ENCODE results near the gene CABLES2. TPM values are rescaled to one million over a fixed set of nuclear protein-coding genes. Genes with fewer than 3 reads are reported as not detected.

Gene CABLES2
- polyA plus RNA-seq, 3 donors from 2014 or later = 1.3 to 2.6 (median 2.5) TPM

GRCh38 chr20:62344092-62344491, 63.0 kb downstream of the CABLES2 start:
- no peak for DNase-seq
- Mint-ChIP-seq H3K4me3 (no peak overlapping the region), H3K36me3 (peaks cover 0 to 8% (median 0%) of the 10 kb centered on the region in 3 donors), H3K9me3 (peaks cover 0 to 6% (median under 1%) of the 10 kb centered on the region in 6 donors), H3K4me1 (no peaks in the 10 kb centered on the region), H3K27me3 (ENCODE audit: low read depth in 3 of 3) (peaks cover 0 to 11% (median 4%) of the 10 kb centered on the region in 3 donors), H3K27ac (no peak overlapping the region)

GRCh38 chr20:62342910-62343309, 64.2 kb downstream of the CABLES2 start:
- Mint-ChIP-seq H3K27me3 (ENCODE audit: low read depth in 3 of 3) (peaks cover 0 to 4% (median 4%) of the 10 kb centered on the region in 3 donors), H3K36me3 (peaks cover 0 to 4% (median 0%) of the 10 kb centered on the region in 3 donors), H3K4me1 (no peaks in the 10 kb centered on the region), H3K4me3 (no peak overlapping the region), H3K27ac (no peak overlapping the region), H3K9me3 (peaks cover 0 to 4% (median 0%) of the 10 kb centered on the region in 6 donors)
- DNase-seq = no peak

GRCh38 chr20:62339647-62340062, 67.4 kb downstream of the CABLES2 start:
- H3K4me1 Mint-ChIP-seq = no peaks in the 10 kb centered on the region
- peaks cover 0 to 7% (median 7%) of the 10 kb centered on the region in 3 donors for H3K27me3 Mint-ChIP-seq (ENCODE audit: low read depth in 3 of 3)
- DNase-seq = no peak
- no peak overlapping the region for H3K4me3 Mint-ChIP-seq
- peak overlapping the region in 1 of 6 donors; percentile 50 for H3K27ac Mint-ChIP-seq
- H3K9me3 Mint-ChIP-seq = peaks cover 0 to 2% (median 0%) of the 10 kb centered on the region in 6 donors
- peaks cover 0 to 4% (median 0%) of the 10 kb centered on the region in 3 donors for H3K36me3 Mint-ChIP-seq

Other genes with a start within 250 kb of the CABLES2 start
- gene MTG2, start 224.3 kb downstream of the CABLES2 start, polyA plus RNA-seq = 10 to 100 TPM; 14.5 to 19.6 (median 15.3) TPM
- gene HRH3, start 187.0 kb downstream of the CABLES2 start, polyA plus RNA-seq = not detected
- 10 to 100 TPM; 17.9 to 45.2 (median 24.5) TPM for gene OSBPL2, start 168.8 kb downstream of the CABLES2 start, polyA plus RNA-seq
- gene ADRM1, start 104.3 kb downstream of the CABLES2 start, polyA plus RNA-seq = 100 to 1,000 TPM in 2 of 3 donors, 10 to 100 TPM in 1; 97.2 to 132 (median 108) TPM
- under 1 TPM in 1 of 3 donors, not detected in 2; 0.30 TPM for gene LAMA5, start 40.0 kb downstream of the CABLES2 start, polyA plus RNA-seq
- 1,000 to 10,000 TPM in 2 of 3 donors, 100 to 1,000 TPM in 1; 743 to 1,716 (median 1,008) TPM for gene RPS21, start 20.2 kb downstream of the CABLES2 start, polyA plus RNA-seq
- not detected for gene RBBP8NL, start 20.3 kb upstream of the CABLES2 start, polyA plus RNA-seq
- gene GATA5, start 68.7 kb upstream of the CABLES2 start, polyA plus RNA-seq = not detected
- under 1 TPM in 2 of 3 donors, not detected in 1; 0.34 to 0.40 TPM for gene SLCO4A1, start 235.2 kb upstream of the CABLES2 start, polyA plus RNA-seq